GM10248 (cell line): ENCODE measurements around the gene STAMBPL1.

ENCODE experiments used
- CTCF ChIA-PET: fragments of 300-600 bp; sonication (Branson Sonifier 250); formaldehyde crosslinking; extraction: SDS; loops from one replicate; lab custom pipeline; 2021; ENCODE audit warnings: antibody characterized with exemption; lab: Yijun Ruan, JAX
- POLR2A ChIA-PET: fragments of 350-650 bp; sonication (Branson Sonifier 250); formaldehyde crosslinking; extraction: SDS; loops from one replicate; lab custom pipeline; 2020; ENCODE audit warnings: antibody characterized with exemption; lab: Yijun Ruan, JAX
- DNase-seq: peaks from one replicate; pipeline ENCODE4 v3.0.0; 2012; ENCODE audit errors: extremely low spot score
- TF ChIP-seq, protein P1 (sequence below): IDR thresholded peaks from 2 replicates; pipeline ENCODE4 v1.5.1; 2012; ENCODE audit warnings: mild to moderate bottlenecking, low read depth; ENCODE audit errors: extremely low read depth, missing control alignments, control extremely low read depth

STAMBPL1 gene

GRCh38 chr10:88852327-88852726 lies 27.7 kb upstream of the STAMBPL1 start:
- TF ChIP-seq, protein P1, sequence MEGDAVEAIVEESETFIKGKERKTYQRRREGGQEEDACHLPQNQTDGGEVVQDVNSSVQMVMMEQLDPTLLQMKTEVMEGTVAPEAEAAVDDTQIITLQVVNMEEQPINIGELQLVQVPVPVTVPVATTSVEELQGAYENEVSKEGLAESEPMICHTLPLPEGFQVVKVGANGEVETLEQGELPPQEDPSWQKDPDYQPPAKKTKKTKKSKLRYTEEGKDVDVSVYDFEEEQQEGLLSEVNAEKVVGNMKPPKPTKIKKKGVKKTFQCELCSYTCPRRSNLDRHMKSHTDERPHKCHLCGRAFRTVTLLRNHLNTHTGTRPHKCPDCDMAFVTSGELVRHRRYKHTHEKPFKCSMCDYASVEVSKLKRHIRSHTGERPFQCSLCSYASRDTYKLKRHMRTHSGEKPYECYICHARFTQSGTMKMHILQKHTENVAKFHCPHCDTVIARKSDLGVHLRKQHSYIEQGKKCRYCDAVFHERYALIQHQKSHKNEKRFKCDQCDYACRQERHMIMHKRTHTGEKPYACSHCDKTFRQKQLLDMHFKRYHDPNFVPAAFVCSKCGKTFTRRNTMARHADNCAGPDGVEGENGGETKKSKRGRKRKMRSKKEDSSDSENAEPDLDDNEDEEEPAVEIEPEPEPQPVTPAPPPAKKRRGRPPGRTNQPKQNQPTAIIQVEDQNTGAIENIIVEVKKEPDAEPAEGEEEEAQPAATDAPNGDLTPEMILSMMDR, result no peak
- ChIA-PET CTCF (interaction anchor here (0.7 to 4.1 kb wide), 5 partner anchors 8 to 81 kb away, joined by 3 to 35 read pairs (median 5); no protein-coding TSS in a partner anchor), POLR2A (no interaction called here)
- DNase-seq, result no peak

- CTCF ChIA-PET, result interaction anchor here (0.7 to 4.1 kb wide), 7 partner anchors 9 to 80 kb away, joined by 3 to 35 read pairs (median 4); no protein-coding TSS in a partner anchor
- TF ChIP-seq, protein P1, result no peak
- POLR2A ChIA-PET, result no interaction called here
- DNase-seq, result no peak
Measured at GRCh38 chr10:88853155-88853881, 26.7 kb upstream of the STAMBPL1 start.

- CTCF ChIA-PET, result interaction anchor here (0.9 to 4.1 kb wide), 4 partner anchors 10 to 21 kb away, joined by 3 to 35 read pairs (median 14); no protein-coding TSS in a partner anchor
- TF ChIP-seq, protein P1, result no peak
- POLR2A ChIA-PET, result no interaction called here
- no peak for DNase-seq
Measured at GRCh38 chr10:88854684-88855083, 25.4 kb upstream of the STAMBPL1 start.

- TF ChIP-seq, protein P1, result no peak
- no peak for DNase-seq
- CTCF ChIA-PET, result interaction anchor here (1.1 to 3.0 kb wide), 5 partner anchors 13 to 76 kb away, joined by 3 to 24 read pairs (median 9); no protein-coding TSS in a partner anchor
- POLR2A ChIA-PET, result no interaction called here
Measured at GRCh38 chr10:88857831-88858230, 22.2 kb upstream of the STAMBPL1 start.

DNA sequence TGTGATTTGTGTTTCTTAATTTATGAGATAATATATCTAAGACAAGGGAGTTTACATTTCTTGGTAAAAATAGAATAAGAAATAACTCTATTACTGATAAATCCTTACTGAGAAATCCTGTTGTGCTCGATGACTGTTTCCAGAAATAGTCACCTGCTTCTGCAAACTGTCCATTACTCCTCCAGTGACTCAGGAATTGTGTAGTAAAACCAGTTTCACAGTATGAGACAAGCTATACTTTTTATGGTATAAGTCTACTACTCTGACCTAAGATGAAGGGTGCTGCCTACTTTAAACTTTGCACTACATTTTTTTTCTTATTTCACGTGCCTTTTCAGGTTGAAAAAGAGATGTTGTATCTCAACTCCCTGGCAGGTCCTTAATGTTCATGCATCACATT lies 21.6 kb upstream of the STAMBPL1 start:
- TF ChIP-seq, protein P1, result no peak
- ChIA-PET POLR2A (no interaction called here), CTCF (interaction anchor here (1.1 kb wide), 1 partner anchor 16 kb away, joined by 3 read pairs; no protein-coding TSS in a partner anchor)
- no peak for DNase-seq

- ChIA-PET CTCF (interaction anchor here (6.3 kb wide), 1 partner anchor 25 kb away, joined by 49 read pairs; no protein-coding TSS in a partner anchor), POLR2A (no interaction called here)
- TF ChIP-seq, protein P1, result no peak
- no peak for DNase-seq
Measured at GRCh38 chr10:88861036-88861435, 19.0 kb upstream of the STAMBPL1 start.
